GM12878 (cell line): Measurements from ENCODE around the gene FUT7. TPM values are rescaled to one million over a fixed set of nuclear protein-coding genes. Genes with fewer than 3 reads are reported as not detected.

Experiments
- SIN3A ChIP-seq: IDR thresholded peaks from 2 replicates; pipeline ENCODE4 v1.6.1; 2012; ENCODE audit warnings: low read depth, low read length, improper control_type of control experiment
- SUZ12 ChIP-seq: fragments of 200-600 bp; sonication (generic); IDR thresholded peaks from one replicate; pipeline ENCODE4 v1.6.1; 2018; ENCODE audit warnings: antibody characterized with exemption, mild to moderate bottlenecking; ENCODE audit not compliant: unreplicated experiment
- polyA plus RNA-seq, 11 experiments: library from polyadenylated mRNA; depleted of rRNA in 4 of 11; unstranded in 6 of 11; stranded (reverse) in 5 of 11; fragments of >200 nt; fragmentation: Nextera tagmentation in 4 of 11; fragmentation: Illumina TruSeq in 1 of 11; extraction: Ambion mirVana in 4 of 11; extraction: Trizol in 1 of 11; gene quantifications; 1 replicate in 1 of 11; 2 replicates in 10 of 11; pipeline versions ENCODE4 v1.2.1 to v1.2.3, GENCODE V29; 2011 to 2016; ENCODE audit warnings: inconsistent platforms in 2 of 11, missing spikeins in 2 of 11, low read depth in 1 of 11
- total RNA-seq, 4 experiments: library from RNA; depleted of rRNA in 3 of 4; stranded (reverse); fragments of >200 nt in 3 of 4; fragmentation: Illumina TruSeq in 1 of 4; extraction: Trizol in 1 of 4; gene quantifications; 2 replicates each; pipeline versions ENCODE4 v1.2.1 to v1.2.3, GENCODE V29; 2013 to 2021
- TF ChIP-seq, protein P1 (sequence below), 3 experiments: IDR thresholded peaks in 2 of 3; conservative IDR thresholded peaks in 1 of 3; 2 replicates each; pipeline ENCODE4 v1.5.1; 2011; ENCODE audit warnings: low read depth in 3 of 3, low read length in 3 of 3, mild to moderate bottlenecking in 3 of 3, control low read depth in 2 of 3, moderate library complexity in 2 of 3, inconsistent platforms in 1 of 3, mixed read lengths in 1 of 3; ENCODE audit not compliant: control insufficient read depth in 2 of 3, insufficient read depth in 1 of 3; ENCODE audit errors: extremely low read depth in 1 of 3
- TF ChIP-seq, protein P2 (sequence below): fragments of 450-650 bp; IDR thresholded peaks from 2 replicates; pipeline ENCODE4 v1.6.1; 2018; ENCODE audit warnings: borderline replicate concordance, mild to moderate bottlenecking; ENCODE audit not compliant: partially characterized antibody

FUT7 gene
- total and polyA plus RNA-seq, 10 of the 15 experiments (the other 5 are each of a cell fraction or from before 2014, with no cell fraction given): 0.04 to 0.62 (median 0.20) TPM; not detected in 2

DNA sequence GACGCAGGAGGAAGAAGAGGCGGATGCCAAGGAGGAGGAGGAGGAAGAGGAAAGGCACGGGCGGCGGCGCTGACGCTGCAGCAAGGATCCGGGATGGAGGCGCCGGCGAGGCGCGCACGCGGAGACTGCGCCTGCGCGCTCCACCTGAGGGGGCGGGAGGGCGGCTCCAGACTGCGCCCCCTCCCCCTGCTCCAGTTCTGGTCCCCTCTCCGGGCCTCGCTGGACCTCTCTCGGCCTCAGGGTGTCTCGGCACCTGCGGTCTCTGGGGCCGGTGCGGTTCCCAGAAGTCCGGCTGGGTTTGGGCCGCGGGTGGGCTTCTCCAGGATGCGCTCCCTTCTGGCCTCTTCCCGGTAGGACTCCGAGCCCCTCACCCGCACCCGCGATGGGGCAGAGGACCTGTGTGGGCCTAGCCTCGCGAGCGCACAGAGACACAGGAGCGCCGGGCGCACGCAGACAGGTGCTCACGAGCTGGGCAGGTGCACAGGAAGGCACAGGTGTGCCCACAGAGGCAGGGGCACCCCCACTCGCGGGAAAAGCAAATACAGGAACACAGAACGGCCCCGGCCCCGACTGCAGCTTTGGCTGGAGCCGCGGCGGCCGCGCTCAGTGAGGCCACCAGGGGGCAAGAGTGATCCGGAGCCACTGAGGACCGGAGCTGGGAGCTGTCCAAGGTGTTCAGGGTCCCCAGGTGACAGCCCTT is 14.3 kb upstream of the FUT7 start, which contains the start of gene NPDC1 (continued):
- TF ChIP-seq, protein P1, sequence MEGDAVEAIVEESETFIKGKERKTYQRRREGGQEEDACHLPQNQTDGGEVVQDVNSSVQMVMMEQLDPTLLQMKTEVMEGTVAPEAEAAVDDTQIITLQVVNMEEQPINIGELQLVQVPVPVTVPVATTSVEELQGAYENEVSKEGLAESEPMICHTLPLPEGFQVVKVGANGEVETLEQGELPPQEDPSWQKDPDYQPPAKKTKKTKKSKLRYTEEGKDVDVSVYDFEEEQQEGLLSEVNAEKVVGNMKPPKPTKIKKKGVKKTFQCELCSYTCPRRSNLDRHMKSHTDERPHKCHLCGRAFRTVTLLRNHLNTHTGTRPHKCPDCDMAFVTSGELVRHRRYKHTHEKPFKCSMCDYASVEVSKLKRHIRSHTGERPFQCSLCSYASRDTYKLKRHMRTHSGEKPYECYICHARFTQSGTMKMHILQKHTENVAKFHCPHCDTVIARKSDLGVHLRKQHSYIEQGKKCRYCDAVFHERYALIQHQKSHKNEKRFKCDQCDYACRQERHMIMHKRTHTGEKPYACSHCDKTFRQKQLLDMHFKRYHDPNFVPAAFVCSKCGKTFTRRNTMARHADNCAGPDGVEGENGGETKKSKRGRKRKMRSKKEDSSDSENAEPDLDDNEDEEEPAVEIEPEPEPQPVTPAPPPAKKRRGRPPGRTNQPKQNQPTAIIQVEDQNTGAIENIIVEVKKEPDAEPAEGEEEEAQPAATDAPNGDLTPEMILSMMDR (IDR thresholded peaks at IDR 0.05 in 2 of 3, conservative IDR thresholded peaks at IDR 0.05 in 1 of 3; ENCODE audit: control insufficient read depth in 2 of 3, extremely low read depth in 1 of 3, insufficient read depth in 1 of 3, low read depth in 3 of 3, low read length in 3 of 3): peak; percentile 82 to 95 (median 93)
- TF ChIP-seq, protein P2, sequence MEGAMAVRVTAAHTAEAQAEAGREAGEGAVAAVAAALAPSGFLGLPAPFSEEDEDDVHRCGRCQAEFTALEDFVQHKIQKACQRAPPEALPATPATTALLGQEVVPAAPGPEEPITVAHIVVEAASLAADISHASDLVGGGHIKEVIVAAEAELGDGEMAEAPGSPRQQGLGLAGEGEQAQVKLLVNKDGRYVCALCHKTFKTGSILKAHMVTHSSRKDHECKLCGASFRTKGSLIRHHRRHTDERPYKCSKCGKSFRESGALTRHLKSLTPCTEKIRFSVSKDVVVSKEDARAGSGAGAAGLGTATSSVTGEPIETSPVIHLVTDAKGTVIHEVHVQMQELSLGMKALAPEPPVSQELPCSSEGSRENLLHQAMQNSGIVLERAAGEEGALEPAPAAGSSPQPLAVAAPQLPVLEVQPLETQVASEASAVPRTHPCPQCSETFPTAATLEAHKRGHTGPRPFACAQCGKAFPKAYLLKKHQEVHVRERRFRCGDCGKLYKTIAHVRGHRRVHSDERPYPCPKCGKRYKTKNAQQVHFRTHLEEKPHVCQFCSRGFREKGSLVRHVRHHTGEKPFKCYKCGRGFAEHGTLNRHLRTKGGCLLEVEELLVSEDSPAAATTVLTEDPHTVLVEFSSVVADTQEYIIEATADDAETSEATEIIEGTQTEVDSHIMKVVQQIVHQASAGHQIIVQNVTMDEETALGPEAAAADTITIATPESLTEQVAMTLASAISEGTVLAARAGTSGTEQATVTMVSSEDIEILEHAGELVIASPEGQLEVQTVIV: no peak
- TF ChIP-seq SUZ12: peak; percentile 35
- TF ChIP-seq SIN3A: peak; percentile 83; the same call in 1 of the 2 replicates
- TF ChIP-seq, all 136 proteins: peak for 12
